ENCODE data around the gene SPRR1A. TPM values are rescaled to one million over a fixed set of nuclear protein-coding genes. Genes with fewer than 3 reads are reported as not detected.

The SPRR1A gene
- total and polyA plus RNA-seq, 2 of the 13 experiments (the other 11 are each of a cell fraction or from before 2014, with no cell fraction given) = not detected

DNA sequence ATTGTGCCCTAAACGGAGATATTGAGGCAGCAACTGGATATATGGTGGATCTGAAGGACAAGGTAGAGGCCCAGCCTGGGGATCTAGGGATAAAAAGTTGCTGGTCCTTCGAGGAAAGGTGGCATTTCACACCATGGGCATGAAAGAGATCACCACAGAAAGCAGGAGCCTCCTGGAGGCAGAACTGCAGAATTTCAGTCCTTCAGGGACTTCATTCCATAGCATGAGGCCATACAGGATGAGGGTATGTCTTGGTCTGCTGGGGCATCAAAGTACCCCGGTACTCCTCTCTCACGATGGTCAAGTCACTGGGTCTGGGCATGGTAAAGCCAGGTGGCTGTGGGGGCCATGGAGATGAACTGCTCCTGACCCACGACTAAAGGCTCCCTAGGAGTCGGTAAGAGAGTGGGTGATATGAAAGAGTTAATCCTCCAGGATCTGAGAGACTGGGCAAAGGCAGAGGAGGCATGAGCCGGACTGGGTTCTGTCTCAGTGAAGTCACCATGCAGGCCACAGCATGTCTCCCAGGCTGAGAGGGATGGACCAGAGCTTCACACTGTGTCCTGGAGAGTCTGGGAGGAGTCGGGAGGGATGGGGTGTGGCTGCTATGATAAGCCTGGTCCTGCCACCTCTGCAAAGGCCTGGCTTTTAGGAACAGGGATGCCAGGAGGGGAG lies 42.7 kb upstream of the SPRR1A start:
- no peak for ATAC-seq
- H3K27me3 ChIP-seq (ENCODE audit: control insufficient read depth in 1 of 2, insufficient read depth in 2 of 2, low read length in 2 of 2) = 0 out of 5 replicates have a peak, but pooled peaks cover 0 to 4% of the 10 kb centered on the region in 2 experiments
- no peak overlapping the region for H3K27ac ChIP-seq (ENCODE audit: extremely low read length, insufficient read depth, low read length)
- DNase-seq (ENCODE audit: low spot score) = no peak
- ChIA-PET CTCF (ENCODE audit: low intra/inter-chr PET ratio, low total read pairs) (no interaction called here), POLR2A (no interaction called here)
- H3K9ac ChIP-seq (ENCODE audit: insufficient read depth, low read depth, low read length) = no peak overlapping the region
- intact Hi-C loops (cut with micrococcal nuclease; ENCODE audit: unreplicated experiment) = no loop called here
- in situ Hi-C loops (cut with HindIII; ENCODE audit: extremely low pct_ligation_motif_present, low pct_unique_long_range_greater_than_20kb) = no loop called here
- WGBS (ENCODE audit: low lambda C conversion rate) = 0% methylated on average over 5 of the region's 8 CpGs
- no peak for FAIRE-seq
- no peaks in the 10 kb centered on the region for H3K36me3 ChIP-seq (replicated peaks in 1 of 2; ENCODE audit: control insufficient read depth in 1 of 2, insufficient read depth in 2 of 2, low read length in 2 of 2)
- H3K9me3 ChIP-seq (ENCODE audit: low read length) = no peaks in the 10 kb centered on the region
- no peak overlapping the region for H3K4me2 ChIP-seq (ENCODE audit: low read depth, low read length)
- no peaks in the 10 kb centered on the region for H4K20me1 ChIP-seq (ENCODE audit: insufficient read depth, low read length)
- H3K4me3 ChIP-seq (replicated peaks in 1 of 3; ENCODE audit: insufficient read depth in 1 of 3, low read depth in 2 of 3, low read length in 3 of 3) = no peak overlapping the region
- H3K4me1 ChIP-seq (ENCODE audit: insufficient read depth, low read length) = no peaks in the 10 kb centered on the region
- no TSS peak for BruUV-seq (replicated peaks)
- TF ChIP-seq REPIN1 (CRISPR knock-in tag; IDR thresholded peaks at IDR 0.05; ENCODE audit: borderline replicate concordance, low read depth) (no peak), PTBP1 (IDR thresholded peaks at IDR 0.05; ENCODE audit: low read depth, low read length, poor library complexity, severe bottlenecking) (no peak), PCBP2 (optimal IDR thresholded peaks at IDR 0.05; ENCODE audit: low read depth, low read length, poor library complexity, severe bottlenecking) (no peak), ZNF724P (CRISPR knock-in tag; IDR thresholded peaks at IDR 0.05; ENCODE audit: borderline replicate concordance) (no peak), TOPORS (CRISPR knock-in tag; IDR thresholded peaks at IDR 0.05) (no peak), ZNF891 (CRISPR knock-in tag; IDR thresholded peaks at IDR 0.05) (no peak), BHLHE40 (IDR thresholded peaks at IDR 0.05; ENCODE audit: low read length) (no peak), ZNF264 (CRISPR knock-in tag; IDR thresholded peaks at IDR 0.05) (no peak), MYNN (CRISPR knock-in tag; IDR thresholded peaks at IDR 0.05; ENCODE audit: low read depth) (no peak), SAP130 (CRISPR knock-in tag; IDR thresholded peaks at IDR 0.05; ENCODE audit: low read depth) (no peak), ZBED4 (CRISPR knock-in tag; IDR thresholded peaks at IDR 0.05; ENCODE audit: borderline replicate concordance) (no peak), ZNF790 (CRISPR knock-in tag; IDR thresholded peaks at IDR 0.05; ENCODE audit: borderline replicate concordance) (no peak), ZBTB34 (CRISPR knock-in tag; IDR thresholded peaks at IDR 0.05) (no peak)
- TF ChIP-seq, protein P1, sequence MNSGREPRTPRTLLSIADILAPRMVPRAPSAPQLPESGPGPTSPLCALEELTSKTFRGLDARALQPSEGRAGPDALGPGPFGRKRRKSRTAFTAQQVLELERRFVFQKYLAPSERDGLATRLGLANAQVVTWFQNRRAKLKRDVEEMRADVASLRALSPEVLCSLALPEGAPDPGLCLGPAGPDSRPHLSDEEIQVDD (CRISPR knock-in tag; IDR thresholded peaks at IDR 0.05; ENCODE audit: borderline replicate concordance) = no peak
- H3K79me2 ChIP-seq (ENCODE audit: insufficient read depth, low read length) = no peaks in the 10 kb centered on the region
- no peak overlapping the region for H2AFZ ChIP-seq (ENCODE audit: low read length)

Data from HepG2 (cell line).